Measurements from ENCODE around the gene PRDM11. TPM values are rescaled to one million over a fixed set of nuclear protein-coding genes. Genes with fewer than 3 reads are reported as not detected.
"Not testable (repeated sequence)": the region's sequence is repeated elsewhere in the genome, so short reads cannot be mapped to it uniquely, and the experiment has no call there.

Gene PRDM11
- total RNA-seq, 1 experiment from 2014 or later, result 2.7 TPM

DNA sequence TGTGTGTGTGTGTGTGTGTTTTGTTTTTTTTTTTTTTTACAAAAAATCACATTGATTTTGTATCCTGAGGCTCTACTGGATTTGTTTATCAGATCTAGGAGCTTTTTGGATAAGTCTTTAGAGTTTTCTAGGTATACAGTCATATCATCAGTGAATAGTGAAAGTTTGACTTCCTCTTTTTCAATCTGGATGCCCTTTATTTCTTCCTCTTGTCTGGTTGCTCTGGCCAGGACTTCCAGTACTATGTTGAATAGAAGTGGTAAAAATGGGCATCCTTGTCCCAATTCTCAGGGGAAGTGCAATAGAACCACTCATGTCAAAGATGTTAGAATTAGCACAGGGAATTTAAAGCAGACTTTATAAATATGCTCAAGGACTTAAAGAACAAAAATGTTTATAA, 32.6 kb upstream of the PRDM11 start:
- Histone ChIP-seq H3K9me3 (ENCODE audit: low read length) (no peaks in the 10 kb centered on the region), H2AFZ (ENCODE audit: low read length) (no peak overlapping the region), H3K27ac (ENCODE audit: low read length) (no peak overlapping the region), H4K20me1 (ENCODE audit: insufficient read depth, low read depth, low read length) (no peaks in the 10 kb centered on the region), H3K4me3 (ENCODE audit: low read length) (no peak overlapping the region), H3K4me1 (ENCODE audit: low read length) (no peaks in the 10 kb centered on the region), H3K36me3 (ENCODE audit: insufficient read depth, low read length) (no peaks in the 10 kb centered on the region), H3K79me2 (ENCODE audit: low read length) (no peaks in the 10 kb centered on the region), H3K9ac (ENCODE audit: low read length) (no peak overlapping the region), H3K27me3 (ENCODE audit: low read length) (no peaks in the 10 kb centered on the region), H3K4me2 (ENCODE audit: low read depth, low read length, poor library complexity, severe bottlenecking) (no peak overlapping the region), H3K9me2 (replicated peaks; ENCODE audit: insufficient read depth, low read length) (no peaks in the 10 kb centered on the region)
- DNase-seq, result no peak

DNA sequence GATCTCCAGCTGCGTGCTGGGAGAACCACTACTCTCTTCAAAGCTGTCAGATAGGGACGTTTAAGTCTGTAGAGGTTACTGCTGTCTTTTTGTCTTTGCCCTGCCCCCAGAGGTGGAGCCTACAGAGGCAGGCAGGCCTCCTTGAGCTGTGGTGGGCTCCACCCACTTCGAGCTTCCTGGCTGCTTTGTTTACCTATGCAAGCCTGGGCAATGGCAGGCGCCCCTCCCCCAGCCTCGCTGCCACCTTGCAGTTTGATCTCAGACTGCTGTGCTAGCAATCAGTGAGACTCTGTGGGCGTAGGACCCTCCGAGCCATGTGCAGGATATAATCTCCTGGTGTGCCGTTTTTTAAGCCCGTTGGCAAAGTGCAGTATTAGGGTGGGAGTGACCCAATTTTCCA, 18.6 kb upstream of the PRDM11 start:
- not testable (repeated sequence) for H3K36me3 ChIP-seq (ENCODE audit: insufficient read depth, low read length); H3K79me2 ChIP-seq (ENCODE audit: low read length); H3K4me3 ChIP-seq (ENCODE audit: low read length); H3K27me3 ChIP-seq (ENCODE audit: low read length); H3K27ac ChIP-seq (ENCODE audit: low read length); DNase-seq; H3K4me1 ChIP-seq (ENCODE audit: low read length); H3K9me3 ChIP-seq (ENCODE audit: low read length); H4K20me1 ChIP-seq (ENCODE audit: insufficient read depth, low read depth, low read length); H3K9ac ChIP-seq (ENCODE audit: low read length); H3K9me2 ChIP-seq (replicated peaks; ENCODE audit: insufficient read depth, low read length); H2AFZ ChIP-seq (ENCODE audit: low read length); H3K4me2 ChIP-seq (ENCODE audit: low read depth, low read length, poor library complexity, severe bottlenecking)

DNA sequence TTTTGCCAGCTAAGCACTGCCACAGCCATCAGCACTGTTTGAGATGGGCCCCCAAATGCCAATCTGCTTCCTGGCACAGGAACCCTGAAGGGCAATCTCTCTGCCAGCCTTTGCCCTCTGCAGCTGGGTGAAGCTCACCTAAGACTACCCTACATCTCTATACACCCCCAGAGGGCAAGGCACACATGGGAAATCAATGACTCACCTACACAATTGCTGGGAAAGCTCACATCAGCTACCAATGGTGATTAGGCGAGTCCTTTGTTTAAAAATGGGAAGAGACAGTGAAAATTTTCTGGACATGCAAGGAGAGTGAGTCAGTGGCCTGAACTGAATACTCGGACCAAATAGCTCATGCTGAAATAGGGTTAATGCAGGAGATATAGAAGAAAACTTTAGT, 12.6 kb upstream of the PRDM11 start:
- H3K9ac ChIP-seq (ENCODE audit: low read length), result no peak overlapping the region
- no peaks in the 10 kb centered on the region for H3K36me3 ChIP-seq (ENCODE audit: insufficient read depth, low read length)
- no peaks in the 10 kb centered on the region for H3K27me3 ChIP-seq (ENCODE audit: low read length)
- no peaks in the 10 kb centered on the region for H3K4me1 ChIP-seq (ENCODE audit: low read length)
- H3K4me2 ChIP-seq (ENCODE audit: low read depth, low read length, poor library complexity, severe bottlenecking), result no peak overlapping the region
- H3K27ac ChIP-seq (ENCODE audit: low read length), result no peak overlapping the region
- peaks cover 3% of the 10 kb centered on the region; the same call in 1 of the 2 replicates for H3K9me3 ChIP-seq (ENCODE audit: low read length)
- H2AFZ ChIP-seq (ENCODE audit: low read length), result no peak overlapping the region
- H3K79me2 ChIP-seq (ENCODE audit: low read length), result no peaks in the 10 kb centered on the region
- no peak for DNase-seq
- H3K9me2 ChIP-seq (replicated peaks; ENCODE audit: insufficient read depth, low read length), result no peaks in the 10 kb centered on the region
- H3K4me3 ChIP-seq (ENCODE audit: low read length), result no peak overlapping the region
- no peaks in the 10 kb centered on the region for H4K20me1 ChIP-seq (ENCODE audit: insufficient read depth, low read depth, low read length)

DNA sequence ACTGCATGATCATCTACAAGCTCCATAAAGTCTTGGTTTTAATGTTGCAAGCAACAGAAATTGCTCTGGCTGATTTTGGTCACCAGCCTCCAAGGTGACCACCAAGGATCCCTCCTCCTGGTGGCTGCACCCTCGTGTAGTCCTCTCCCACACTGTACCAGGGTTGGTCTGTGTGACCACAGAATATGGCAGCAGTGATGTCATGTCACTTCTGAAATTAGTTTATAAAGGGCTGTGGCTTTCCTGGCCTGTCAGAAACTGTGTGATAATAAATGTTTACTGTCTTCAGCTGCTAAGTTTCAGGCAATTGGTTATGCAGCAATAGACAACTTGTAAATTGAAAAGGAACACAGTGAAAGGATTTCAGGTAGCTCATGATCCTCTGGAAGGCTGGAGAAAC, 5.3 kb upstream of the PRDM11 start:
- Histone ChIP-seq H3K9me3 (ENCODE audit: low read length) (no peaks in the 10 kb centered on the region), H3K4me1 (ENCODE audit: low read length) (peaks cover 6% of the 10 kb centered on the region), H3K36me3 (ENCODE audit: insufficient read depth, low read length) (no peaks in the 10 kb centered on the region), H3K4me3 (ENCODE audit: low read length) (no peak overlapping the region), H3K4me2 (ENCODE audit: low read depth, low read length, poor library complexity, severe bottlenecking) (no peak overlapping the region), H2AFZ (ENCODE audit: low read length) (no peak overlapping the region), H3K9me2 (replicated peaks; ENCODE audit: insufficient read depth, low read length) (no peaks in the 10 kb centered on the region), H3K27me3 (ENCODE audit: low read length) (no peaks in the 10 kb centered on the region), H3K27ac (ENCODE audit: low read length) (no peak overlapping the region), H4K20me1 (ENCODE audit: insufficient read depth, low read depth, low read length) (no peaks in the 10 kb centered on the region), H3K9ac (ENCODE audit: low read length) (no peak overlapping the region), H3K79me2 (ENCODE audit: low read length) (no peaks in the 10 kb centered on the region)
- DNase-seq, result no peak

DNA sequence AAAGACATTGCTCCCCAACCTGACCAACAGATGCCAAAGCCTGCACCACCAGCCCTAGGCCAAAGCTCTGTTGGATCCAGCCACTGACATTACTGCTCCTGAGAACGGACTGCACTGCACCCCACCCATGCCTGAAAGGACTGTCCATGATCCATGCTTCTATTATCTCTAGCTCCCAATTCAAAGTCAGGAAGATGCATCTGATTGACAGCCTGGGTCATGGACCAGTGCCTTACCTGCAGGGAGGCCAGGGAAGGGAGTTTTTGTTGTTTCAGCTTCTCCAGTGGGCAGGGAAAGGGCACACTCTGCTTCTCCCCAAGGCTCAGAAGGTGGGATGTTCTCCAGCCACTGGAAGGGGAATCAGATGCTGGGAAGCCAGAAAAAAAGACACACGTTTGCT, 4.8 kb upstream of the PRDM11 start:
- no peaks in the 10 kb centered on the region for H3K9me3 ChIP-seq (ENCODE audit: low read length)
- H3K4me3 ChIP-seq (ENCODE audit: low read length), result no peak overlapping the region
- no peak overlapping the region for H3K9ac ChIP-seq (ENCODE audit: low read length)
- peaks cover 7% of the 10 kb centered on the region for H3K4me1 ChIP-seq (ENCODE audit: low read length)
- H3K79me2 ChIP-seq (ENCODE audit: low read length), result no peaks in the 10 kb centered on the region
- H3K36me3 ChIP-seq (ENCODE audit: insufficient read depth, low read length), result no peaks in the 10 kb centered on the region
- no peaks in the 10 kb centered on the region for H3K27me3 ChIP-seq (ENCODE audit: low read length)
- H3K9me2 ChIP-seq (replicated peaks; ENCODE audit: insufficient read depth, low read length), result no peaks in the 10 kb centered on the region
- DNase-seq, result no peak
- no peaks in the 10 kb centered on the region for H4K20me1 ChIP-seq (ENCODE audit: insufficient read depth, low read depth, low read length)
- H3K27ac ChIP-seq (ENCODE audit: low read length), result no peak overlapping the region
- no peak overlapping the region for H2AFZ ChIP-seq (ENCODE audit: low read length)
- no peak overlapping the region for H3K4me2 ChIP-seq (ENCODE audit: low read depth, low read length, poor library complexity, severe bottlenecking)

DNA sequence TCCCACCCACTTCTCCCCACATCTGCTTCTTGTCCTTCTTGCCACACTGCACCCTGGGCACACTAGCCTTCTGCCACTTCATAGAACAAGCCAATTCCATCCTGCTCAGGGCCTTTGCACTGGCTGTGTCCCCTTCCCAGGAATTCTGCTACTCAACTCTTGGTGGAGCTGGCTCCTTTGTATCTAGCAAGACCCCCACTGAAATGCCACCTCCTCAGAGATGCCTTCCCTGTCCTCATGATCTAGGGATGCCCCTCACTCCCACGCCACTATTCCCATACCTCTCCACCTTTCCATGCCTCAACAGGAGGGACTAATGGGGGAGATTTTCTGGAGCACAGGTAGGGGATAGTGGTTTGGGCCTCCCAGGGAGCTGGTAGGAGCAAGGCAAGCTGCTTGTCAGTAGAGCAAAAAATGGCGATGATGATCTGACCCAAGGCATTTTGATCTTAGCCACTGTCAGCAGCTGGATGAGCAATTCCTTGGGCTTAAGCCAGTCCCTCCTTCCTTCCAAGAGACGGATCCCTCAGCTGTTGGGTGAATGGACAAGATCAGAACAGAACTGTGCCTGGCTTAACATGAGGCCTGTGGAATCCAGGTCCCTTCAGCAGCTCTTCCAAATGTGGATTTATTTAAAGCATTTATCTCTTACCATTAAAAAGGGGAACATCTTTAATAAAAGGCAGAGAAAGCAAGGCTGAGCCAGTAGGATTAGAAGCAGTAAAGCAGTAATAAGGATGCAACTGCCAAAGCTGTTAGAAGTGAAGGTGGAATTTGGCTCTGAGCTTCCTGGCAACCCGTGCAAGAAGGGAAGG, 4.0 kb upstream of the PRDM11 start:
- no peak overlapping the region for H3K4me3 ChIP-seq (ENCODE audit: low read length)
- H3K27ac ChIP-seq (ENCODE audit: low read length), result no peak overlapping the region
- no peaks in the 10 kb centered on the region for H3K36me3 ChIP-seq (ENCODE audit: insufficient read depth, low read length)
- H3K79me2 ChIP-seq (ENCODE audit: low read length), result 0 out of 2 replicates have a peak, but pooled peaks cover under 1% of the 10 kb centered on the region
- H3K27me3 ChIP-seq (ENCODE audit: low read length), result no peaks in the 10 kb centered on the region
- no peak overlapping the region for H2AFZ ChIP-seq (ENCODE audit: low read length)
- H3K9me3 ChIP-seq (ENCODE audit: low read length), result no peaks in the 10 kb centered on the region
- H3K4me1 ChIP-seq (ENCODE audit: low read length), result peaks cover 8% of the 10 kb centered on the region
- no peak for DNase-seq
- no peak overlapping the region for H3K9ac ChIP-seq (ENCODE audit: low read length)
- H3K4me2 ChIP-seq (ENCODE audit: low read depth, low read length, poor library complexity, severe bottlenecking), result no peak overlapping the region
- H4K20me1 ChIP-seq (ENCODE audit: insufficient read depth, low read depth, low read length), result 0 out of 2 replicates have a peak, but pooled peaks cover under 1% of the 10 kb centered on the region
- no peaks in the 10 kb centered on the region for H3K9me2 ChIP-seq (replicated peaks; ENCODE audit: insufficient read depth, low read length)

DNA sequence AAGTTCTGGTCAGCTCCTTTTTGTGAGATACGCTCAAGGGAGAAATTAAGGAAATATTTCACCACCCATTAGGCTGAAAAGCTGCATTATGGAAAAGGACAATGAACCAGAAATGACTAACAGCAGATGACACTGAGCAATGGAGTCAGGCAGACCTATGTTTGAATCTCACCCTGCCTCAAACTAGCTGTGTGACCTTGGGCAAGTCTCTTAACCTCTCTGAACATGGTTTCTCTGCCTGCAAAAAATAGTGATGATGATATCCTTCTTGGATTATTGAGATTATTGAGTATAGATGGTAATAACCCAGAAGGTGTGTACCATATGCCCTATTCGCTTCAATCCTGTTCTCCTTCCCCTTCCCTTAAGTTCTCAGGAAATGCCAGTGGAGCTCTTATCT, 2.9 kb upstream of the PRDM11 start:
- Histone ChIP-seq H4K20me1 (ENCODE audit: insufficient read depth, low read depth, low read length) (peaks cover 6% of the 10 kb centered on the region; the same call in 1 of the 2 replicates), H3K4me2 (ENCODE audit: low read depth, low read length, poor library complexity, severe bottlenecking) (no peak overlapping the region), H3K27me3 (ENCODE audit: low read length) (no peaks in the 10 kb centered on the region), H2AFZ (ENCODE audit: low read length) (no peak overlapping the region), H3K27ac (ENCODE audit: low read length) (no peak overlapping the region), H3K9ac (ENCODE audit: low read length) (no peak overlapping the region), H3K9me2 (replicated peaks; ENCODE audit: insufficient read depth, low read length) (no peaks in the 10 kb centered on the region), H3K79me2 (ENCODE audit: low read length) (0 out of 2 replicates have a peak, but pooled peaks cover 3% of the 10 kb centered on the region), H3K4me1 (ENCODE audit: low read length) (peaks cover 16% of the 10 kb centered on the region), H3K36me3 (ENCODE audit: insufficient read depth, low read length) (no peaks in the 10 kb centered on the region), H3K4me3 (ENCODE audit: low read length) (no peak overlapping the region), H3K9me3 (ENCODE audit: low read length) (no peaks in the 10 kb centered on the region)
- no peak for DNase-seq

DNA sequence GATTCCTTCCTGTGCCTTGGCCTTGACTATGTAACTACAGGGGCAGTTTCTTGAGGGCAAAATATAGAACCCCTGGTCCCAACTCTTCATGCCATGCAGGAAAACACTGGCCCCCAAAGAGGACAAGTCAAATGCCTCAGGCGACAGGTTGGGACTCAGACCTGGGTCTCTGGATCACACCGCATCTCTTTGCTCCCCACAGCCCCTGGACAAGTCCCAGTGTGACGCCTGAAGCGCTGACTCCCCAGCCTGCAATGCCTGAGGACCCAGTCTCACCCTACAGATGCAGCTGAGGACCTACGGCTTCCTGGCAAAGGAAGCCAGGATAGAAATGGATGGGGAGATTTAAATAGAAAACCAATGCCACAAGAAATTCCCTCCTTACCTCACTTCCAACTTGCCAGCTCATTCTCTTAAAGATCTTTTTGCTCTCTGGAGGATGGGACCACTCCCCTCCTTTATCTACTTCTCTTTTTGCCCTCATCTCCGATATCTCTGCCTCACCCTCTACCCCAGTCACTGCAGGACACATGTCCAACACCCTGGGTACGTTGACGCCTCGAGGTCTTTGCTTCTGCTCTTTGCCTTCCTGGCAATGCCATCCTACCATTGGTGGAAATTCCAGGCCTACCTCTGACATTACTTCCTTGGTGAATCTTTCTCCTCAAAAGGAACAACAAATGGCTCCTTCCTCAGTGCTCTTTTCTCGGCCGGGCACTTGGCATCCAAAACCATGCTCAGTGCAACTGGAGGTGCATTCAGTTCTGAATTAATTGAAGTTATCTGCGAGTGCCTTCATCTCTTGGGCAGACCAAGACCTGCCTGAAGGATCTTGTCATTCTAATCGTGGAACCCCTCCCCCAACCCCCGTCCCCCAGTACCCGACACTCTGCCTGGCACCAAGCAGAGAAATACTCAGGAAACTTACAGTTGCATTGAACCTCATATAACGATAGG, 2.0 kb upstream of the PRDM11 start:
- Histone ChIP-seq H3K4me3 (ENCODE audit: low read length) (no peak overlapping the region), H3K27ac (ENCODE audit: low read length) (no peak overlapping the region), H3K27me3 (ENCODE audit: low read length) (no peaks in the 10 kb centered on the region), H3K4me2 (ENCODE audit: low read depth, low read length, poor library complexity, severe bottlenecking) (no peak overlapping the region), H3K36me3 (ENCODE audit: insufficient read depth, low read length) (no peaks in the 10 kb centered on the region), H3K4me1 (ENCODE audit: low read length) (peaks cover 16% of the 10 kb centered on the region), H2AFZ (ENCODE audit: low read length) (no peak overlapping the region), H3K9me3 (ENCODE audit: low read length) (no peaks in the 10 kb centered on the region), H3K79me2 (ENCODE audit: low read length) (0 out of 2 replicates have a peak, but pooled peaks cover 3% of the 10 kb centered on the region), H3K9me2 (replicated peaks; ENCODE audit: insufficient read depth, low read length) (no peaks in the 10 kb centered on the region), H3K9ac (ENCODE audit: low read length) (no peak overlapping the region), H4K20me1 (ENCODE audit: insufficient read depth, low read depth, low read length) (peaks cover 12% of the 10 kb centered on the region; the same call in 1 of the 2 replicates)
- no peak for DNase-seq

All from Karpas-422 (cell line).